HepG2 (cell line): ENCODE data around the gene PRM3. TPM values are rescaled to one million over a fixed set of nuclear protein-coding genes. Genes with fewer than 3 reads are reported as not detected.

ENCODE experiments used
- FOXA3 ChIP-seq: IDR thresholded peaks from 2 replicates; pipeline ENCODE4 v1.6.1; 2016; ENCODE audit warnings: missing genetic modification reagents, missing compliant biosample characterization
- FOXP4 ChIP-seq: sonication (generic); formaldehyde crosslinking; IDR thresholded peaks from 2 replicates; pipeline ENCODE4 v1.4.0; 2020; ENCODE audit warnings: missing genetic modification reagents
- IKZF1 ChIP-seq: fragments of 450-650 bp; IDR thresholded peaks from 2 replicates; pipeline ENCODE4 v1.7.1; 2016
- MAX ChIP-seq: IDR thresholded peaks from 2 replicates; pipeline ENCODE4 v1.6.1; 2012; ENCODE audit warnings: inconsistent platforms
- PRDM15 ChIP-seq: sonication (generic); formaldehyde crosslinking; IDR thresholded peaks from 2 replicates; pipeline ENCODE4 v1.4.0; 2020; ENCODE audit warnings: missing genetic modification reagents
- RARA ChIP-seq: IDR thresholded peaks from 2 replicates; pipeline ENCODE4 v1.6.1; 2016; ENCODE audit warnings: missing genetic modification reagents, missing compliant biosample characterization
- TBP ChIP-seq: sonication (generic); formaldehyde crosslinking; IDR thresholded peaks from 2 replicates; pipeline ENCODE4 v1.5.0; 2020; ENCODE audit warnings: missing genetic modification reagents
- TFDP1 ChIP-seq: IDR thresholded peaks from 2 replicates; pipeline ENCODE4 v1.6.1; 2016; ENCODE audit warnings: missing compliant biosample characterization, missing genetic modification reagents, borderline replicate concordance
- ZNF256 ChIP-seq: sonication (generic); formaldehyde crosslinking; conservative IDR thresholded peaks from 2 replicates; pipeline ENCODE4 v1.4.0; 2020; ENCODE audit warnings: missing genetic modification reagents
- ZNF292 ChIP-seq: sonication (generic); formaldehyde crosslinking; IDR thresholded peaks from 2 replicates; pipeline ENCODE4 v1.8.1; 2022; ENCODE audit warnings: mild to moderate bottlenecking, low read depth, missing genetic modification reagents, borderline replicate concordance
- ZNF382 ChIP-seq: sonication (generic); formaldehyde crosslinking; IDR thresholded peaks from 2 replicates; pipeline ENCODE4 v1.5.0; 2020; ENCODE audit warnings: missing genetic modification reagents, mild to moderate bottlenecking, borderline replicate concordance
- ZNF572 ChIP-seq: sonication (generic); formaldehyde crosslinking; IDR thresholded peaks from 2 replicates; pipeline ENCODE4 v1.5.1; 2020; ENCODE audit warnings: mild to moderate bottlenecking, missing genetic modification reagents
- ZNF672 ChIP-seq: sonication (generic); formaldehyde crosslinking; IDR thresholded peaks from 2 replicates; pipeline ENCODE4 v1.8.1; 2022; ENCODE audit warnings: missing genetic modification reagents
- ZNF687 ChIP-seq: sonication (generic); formaldehyde crosslinking; IDR thresholded peaks from 2 replicates; pipeline ENCODE4 v1.5.1; 2020; ENCODE audit warnings: mild to moderate bottlenecking, missing genetic modification reagents, moderate library complexity
- ZNF713 ChIP-seq: sonication (generic); formaldehyde crosslinking; IDR thresholded peaks from 2 replicates; pipeline ENCODE4 v1.4.0; 2020; ENCODE audit warnings: mild to moderate bottlenecking, missing genetic modification reagents
- polyA plus RNA-seq, 8 experiments: library from polyadenylated mRNA; depleted of rRNA in 3 of 8; stranded (reverse) in 7 of 8; unstranded in 1 of 8; fragments of >200 nt; fragmentation: Illumina TruSeq in 4 of 8; extraction: Trizol in 4 of 8; gene quantifications; 2 replicates each; pipeline versions ENCODE4 v1.2.1 to v1.2.3, GENCODE V29; 2011 to 2016; ENCODE audit warnings: low read depth in 4 of 8, missing spikeins in 1 of 8, mixed read lengths in 1 of 8; ENCODE audit not compliant: insufficient read depth in 1 of 8
- total RNA-seq, 5 experiments: library from RNA; depleted of rRNA; stranded (reverse); fragments of >200 nt; fragmentation: Illumina TruSeq; extraction: Trizol; gene quantifications; 2 replicates each; pipeline ENCODE4 v1.2.3, GENCODE V29; 2016; ENCODE audit warnings: low read depth in 1 of 5

The PRM3 gene
- total and polyA plus RNA-seq, 2 of the 13 experiments (the other 11 are each of a cell fraction or from before 2014, with no cell fraction given), result not detected

GRCh38 chr16:11224096-11224893 is 49.1 kb downstream of the PRM3 start (continued):
- TF ChIP-seq IKZF1, result no peak
- peak; percentile 44; the same call in 1 of the 2 replicates for TF ChIP-seq FOXP4
- TF ChIP-seq TFDP1, result peak; percentile 66; the same call in 1 of the 2 replicates
- TF ChIP-seq RARA (CRISPR knock-in tag), result peak; percentile 94
- TF ChIP-seq ZNF382, result no peak
- TF ChIP-seq ZNF713 (CRISPR knock-in tag), result no peak
- peak; percentile 31; the same call in 1 of the 2 replicates for TF ChIP-seq FOXA3
- TF ChIP-seq ZNF292 (CRISPR knock-in tag), result peak; percentile 87
- no peak for TF ChIP-seq ZNF672 (CRISPR knock-in tag)
- TF ChIP-seq MAX, result peak; percentile 59
- TF ChIP-seq PRDM15 (CRISPR knock-in tag), result no peak
- TF ChIP-seq TBP, result 0 out of 2 replicates have a peak, but pooled peaks have one; percentile 69
- 0 out of 2 replicates have a peak, but pooled peaks have one; percentile 45 for TF ChIP-seq ZNF572
- peak; percentile 80; the same call in 1 of the 2 replicates for TF ChIP-seq ZNF256 (CRISPR knock-in tag)
- peak; percentile 84 for TF ChIP-seq ZNF687 (CRISPR knock-in tag)
